GM21529 (cell line): ENCODE data around the gene P2RX7.
A peak's percentile ranks its signal among the peaks of the same experiment; 100 is the strongest.

ENCODE experiments used
- ATAC-seq: cut with Tn5 transposase; IDR thresholded peaks from one replicate; pipeline ENCODE4 v1.9.1; 2021; ENCODE audit not compliant: unreplicated experiment

Gene P2RX7

GRCh38 chr12:121110211-121110940, 22.3 kb upstream of the P2RX7 start:
- ATAC-seq, result no peak

DNA sequence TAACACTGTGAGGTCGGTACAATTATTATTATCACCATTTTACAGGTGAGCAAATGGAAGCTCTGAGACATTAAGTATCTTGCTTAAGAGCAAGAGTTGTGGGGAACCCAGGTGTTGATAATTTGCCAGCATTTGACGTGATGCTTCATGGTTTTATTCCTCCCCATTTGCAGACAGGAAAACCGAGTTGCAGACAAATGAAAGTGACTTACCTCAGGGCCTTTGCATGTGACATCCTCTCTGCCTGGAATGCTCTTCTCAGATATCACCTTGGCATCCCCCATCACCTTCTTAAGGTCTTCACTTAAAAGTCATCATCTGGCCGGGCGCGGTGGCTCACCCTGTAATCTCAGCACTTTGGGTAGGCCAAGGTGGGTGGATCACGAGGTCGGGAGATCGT, 21.0 kb upstream of the P2RX7 start:
- ATAC-seq, result no peak

DNA sequence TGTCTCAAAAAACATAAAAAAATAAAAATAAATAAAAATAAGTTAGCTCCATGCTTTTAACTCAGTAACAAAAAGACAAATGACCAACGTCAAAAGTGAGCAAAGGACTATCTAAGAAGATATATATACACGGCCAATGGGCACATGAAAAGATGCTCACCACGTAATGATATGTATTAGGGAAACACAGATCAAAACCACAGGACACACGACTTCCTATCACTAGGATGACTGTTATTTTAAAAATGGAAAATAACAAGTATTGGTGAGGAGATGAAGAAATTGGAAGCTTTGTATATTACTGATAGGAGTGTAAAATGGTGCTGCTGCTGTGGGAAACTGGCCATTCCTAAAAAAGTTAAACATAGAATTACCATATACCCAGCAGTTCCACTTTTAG, 20.2 kb upstream of the P2RX7 start:
- ATAC-seq, result no peak

- ATAC-seq, result no peak
These were observed 19.6 kb upstream of the P2RX7 start for GRCh38 chr12:121113057-121113456.

DNA sequence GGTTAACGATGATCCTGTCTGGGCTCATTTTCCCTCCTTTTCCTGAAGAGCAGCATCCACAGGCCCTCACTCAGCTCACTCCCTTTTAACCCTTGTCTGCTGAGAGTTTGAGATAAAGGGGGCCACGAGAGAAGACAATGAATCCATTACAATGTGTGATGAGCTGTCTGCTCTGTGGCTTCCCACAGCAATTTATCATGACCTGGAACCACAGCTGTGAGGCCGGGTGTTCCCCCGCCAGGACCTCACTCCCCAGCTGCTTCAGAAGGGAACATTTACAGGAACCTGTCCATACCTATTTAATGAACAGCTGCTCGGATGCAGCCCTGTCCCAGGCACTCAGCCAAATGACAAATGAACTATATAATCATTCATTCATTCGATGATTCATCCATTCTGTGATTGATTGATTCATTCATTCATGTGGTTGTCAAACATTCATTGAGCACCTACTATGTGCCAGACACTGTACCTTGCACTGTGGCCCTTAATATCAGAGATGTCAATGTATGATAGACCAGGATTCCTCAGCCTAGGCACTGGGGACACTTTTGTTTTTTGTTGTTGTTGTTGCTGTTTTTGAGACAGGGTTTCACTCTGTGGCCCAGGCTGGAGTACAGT, 18.5 kb upstream of the P2RX7 start:
- no peak for ATAC-seq

GRCh38 chr12:121114806-121115205, 17.9 kb upstream of the P2RX7 start:
- no peak for ATAC-seq

- ATAC-seq, result no peak
These were observed 17.1 kb upstream of the P2RX7 start for GRCh38 chr12:121115530-121115929.

GRCh38 chr12:121116318-121117225, 16.1 kb upstream of the P2RX7 start:
- ATAC-seq, result no peak

DNA sequence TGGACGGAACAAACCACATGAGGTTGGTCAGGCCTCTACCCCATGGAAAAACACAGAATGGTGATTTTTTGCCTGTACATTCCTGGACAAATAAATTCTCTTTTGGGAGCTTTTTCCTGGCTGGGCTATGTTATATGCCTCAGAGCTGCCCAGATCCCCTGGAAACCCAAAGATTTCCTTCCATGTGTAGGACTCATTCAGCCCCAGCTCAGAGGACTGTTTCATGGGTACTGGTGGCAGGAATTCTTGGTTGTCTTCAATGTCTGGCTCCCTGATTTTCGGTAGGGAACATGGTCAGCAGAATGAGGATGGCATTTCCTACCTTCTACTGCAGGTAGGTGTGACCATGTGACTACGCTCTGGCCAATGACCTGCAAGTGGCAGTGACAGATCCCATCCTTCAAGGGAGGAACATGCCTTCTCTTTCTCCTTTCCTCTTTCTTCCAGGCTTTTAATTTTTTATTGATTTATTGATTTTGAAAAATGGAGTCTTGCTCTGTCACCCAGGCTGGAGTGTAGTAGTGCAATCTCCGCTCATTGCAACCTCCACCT, 15.4 kb upstream of the P2RX7 start:
- no peak for ATAC-seq

GRCh38 chr12:121120323-121120722, 12.4 kb upstream of the P2RX7 start:
- ATAC-seq, result no peak

GRCh38 chr12:121120989-121121755, 11.5 kb upstream of the P2RX7 start:
- no peak for ATAC-seq

DNA sequence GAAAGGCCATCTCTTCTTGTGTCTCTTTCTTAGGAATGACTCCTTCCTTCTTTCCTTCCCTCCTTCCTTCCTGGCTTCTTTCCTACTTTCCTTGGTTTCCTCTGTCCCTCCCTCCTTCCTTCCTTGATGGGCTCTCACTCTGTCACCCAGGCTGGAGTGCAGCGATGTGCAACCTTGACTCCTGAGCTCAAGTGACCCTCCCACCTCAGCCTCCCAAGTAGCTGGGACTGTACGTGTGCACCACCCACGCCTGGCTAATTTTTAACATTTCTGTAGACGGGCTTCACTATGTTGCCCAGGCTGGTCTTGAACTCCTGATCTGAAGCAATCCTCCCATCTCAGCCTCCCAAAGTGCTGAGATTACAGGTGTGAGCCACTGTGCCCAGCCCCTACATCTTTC, 10.9 kb upstream of the P2RX7 start:
- no peak for ATAC-seq

GRCh38 chr12:121123488-121123887, 9.2 kb upstream of the P2RX7 start:
- ATAC-seq, result no peak

- ATAC-seq, result no peak
These were observed 8.1 kb upstream of the P2RX7 start for GRCh38 chr12:121124402-121125109.

GRCh38 chr12:121127501-121127900, 5.2 kb upstream of the P2RX7 start:
- no peak for ATAC-seq

- ATAC-seq, result peak; percentile 71
These were observed 3.5 kb upstream of the P2RX7 start for GRCh38 chr12:121128908-121129810.

DNA sequence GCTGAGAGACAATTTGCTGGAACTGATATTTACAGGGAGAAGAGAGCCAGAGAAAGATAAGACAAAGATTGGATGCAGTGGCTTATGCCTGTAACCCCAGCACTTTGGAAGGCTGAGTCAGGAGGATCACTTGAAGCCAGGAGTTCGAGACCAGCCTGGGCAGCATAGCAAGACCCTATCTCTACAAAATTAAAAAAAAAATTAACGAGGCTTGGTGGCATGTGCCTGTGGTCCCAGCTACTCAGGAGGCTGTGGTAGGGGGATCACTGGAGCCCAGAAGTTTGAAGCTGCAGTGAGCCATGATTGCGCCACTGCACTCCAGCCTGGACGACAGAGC, 2.9 kb upstream of the P2RX7 start:
- no peak for ATAC-seq

- ATAC-seq, result no peak
These were observed 1.8 kb upstream of the P2RX7 start for GRCh38 chr12:121130866-121131373.

GRCh38 chr12:121131941-121132341, 735 bp upstream of the P2RX7 start:
- ATAC-seq, result no peak
